Stomach (tissue), 9 donors: ENCODE results near the gene LCP1. TPM values are rescaled to one million over a fixed set of nuclear protein-coding genes. Genes with fewer than 3 reads are reported as not detected.
A peak's percentile ranks its signal among the peaks of the same experiment; 100 is the strongest.

ENCODE experiments used
- DNase-seq, 2 donors: peaks; one replicate each; pipeline versions ENCODE4 v3.0.0 to v3.0.0-alpha.2; 2013 to 2019
- H3K27ac ChIP-seq, 5 donors: fragments of 200-600 bp in 4 of 5; sonication (generic) in 4 of 5; one replicate each; pipeline ENCODE4 v1.5.1; 2013 to 2019; ENCODE audit warnings: mild to moderate bottlenecking in 1 of 5, moderate library complexity in 1 of 5
- H3K27me3 ChIP-seq, 3 donors: fragments of 200-600 bp; sonication (generic); one replicate each; pipeline ENCODE4 v1.5.1; 2017 to 2019; ENCODE audit warnings: mixed run types in 1 of 3
- H3K36me3 ChIP-seq, 4 donors: fragments of 200-600 bp; sonication (generic); 1 replicate in 3 of 4; 2 replicates in 1 of 4; pipeline ENCODE4 v1.5.1; 2016 to 2019
- H3K4me1 ChIP-seq, 4 donors: fragments of 200-600 bp; sonication (generic); one replicate each; pipeline ENCODE4 v1.5.1; 2016 to 2019
- H3K4me3 ChIP-seq, 4 donors: fragments of 200-600 bp; sonication (generic) in 3 of 4; one replicate each; pipeline ENCODE4 v1.5.1; 2016 to 2019; ENCODE audit warnings: mild to moderate bottlenecking in 1 of 4
- H3K9me3 ChIP-seq, 4 donors: fragments of 200-600 bp; sonication (generic); one replicate each; pipeline ENCODE4 v1.5.1; 2016 to 2019
- CTCF ChIP-seq, 7 experiments: fragments of 450-650 bp in 4 of 7; fragments of 200-600 bp in 3 of 7; sonication (generic) in 3 of 7; IDR thresholded peaks; one replicate each; pipeline ENCODE4 v1.5.1; 2016 to 2019; ENCODE audit warnings: antibody characterized with exemption in 7 of 7, control low read depth in 2 of 7, mild to moderate bottlenecking in 1 of 7
- EP300 ChIP-seq: sonication (generic); formaldehyde crosslinking; IDR thresholded peaks from one replicate; pipeline ENCODE4 v1.6.1; 2017; ENCODE audit warnings: antibody characterized with exemption
- POLR2A ChIP-seq, 4 donors: fragments of 450-650 bp; IDR thresholded peaks; one replicate each; pipeline ENCODE4 v1.6.1; 2016; ENCODE audit warnings: antibody characterized with exemption in 4 of 4, control low read depth in 2 of 4, mild to moderate bottlenecking in 1 of 4, moderate library complexity in 1 of 4
- POLR2AphosphoS5 ChIP-seq, 3 donors: sonication (generic); formaldehyde crosslinking; IDR thresholded peaks; one replicate each; pipeline ENCODE4 v1.6.1; 2016; ENCODE audit warnings: antibody characterized with exemption in 3 of 3
- WGBS, 5 donors: extraction: QIAGEN DNeasy Blood & Tissue Kit in 3 of 5; methylation state at CpG; one replicate each; pipeline versions ENCODE4 v1.1.5 to v1.1.7; 2013 to 2018; 5-methylcytosine and 5-hydroxymethylcytosine counted together
- intact Hi-C: fragments of 100-400 bp; cut with DNase I; formaldehyde crosslinking; loops from one replicate; pipeline ENCODE4 v1.15.1; 2023; ENCODE audit warnings: low total_unique reads
- polyA plus RNA-seq, 3 donors: library from polyadenylated mRNA; stranded (reverse); fragments of 200-250 nt; gene quantifications; one replicate each; pipeline ENCODE4 v1.2.3, GENCODE V29; 2013
- total RNA-seq, 5 donors: library from RNA; depleted of rRNA; stranded (reverse); fragments of >200 nt; gene quantifications; one replicate each; pipeline versions ENCODE4 v1.1.0 to v1.2.3, GENCODE V29; 2014 to 2016
- donor health status: healthy with polysubstance abuse.
- donor health status: Bipolar disorder and iron deficiency.
- donor health status: healthy.

The LCP1 gene
- total and polyA plus RNA-seq, 8 donors: 10.6 to 44.6 (median 20.0) TPM; not detected in 1

- H3K27ac ChIP-seq: no peak overlapping the region
- intact Hi-C loops: no loop called here
Measured at GRCh38 chr13:46119883-46120614, 61.9 kb downstream of the LCP1 start.

GRCh38 chr13:46116653-46117502, 65.1 kb downstream of the LCP1 start:
- Histone ChIP-seq H3K36me3 (no peaks in the 10 kb centered on the region), H3K4me3 (no peak overlapping the region), H3K27me3 (no peaks in the 10 kb centered on the region), H3K4me1 (no peaks in the 10 kb centered on the region), H3K27ac (no peak overlapping the region), H3K9me3 (no peaks in the 10 kb centered on the region)
- 78 to 94% (median 91%) methylated on average over 4 of the region's 4 CpGs for WGBS, 5 donors
- intact Hi-C loops: no loop called here
- DNase-seq: no peak
- TF ChIP-seq POLR2A (IDR thresholded peaks at IDR 0.05) (no peak), POLR2AphosphoS5 (IDR thresholded peaks at IDR 0.05) (no peak), CTCF (IDR thresholded peaks at IDR 0.05) (no peak), EP300 (no peak)

More at GRCh38 chr13:46119883-46120614, 61.9 kb downstream of the LCP1 start:
- peak in 1 of 2 donors; percentile 25 for DNase-seq
- H3K4me1 ChIP-seq: no peaks in the 10 kb centered on the region
- no peaks in the 10 kb centered on the region for H3K36me3 ChIP-seq
- H3K9me3 ChIP-seq: no peaks in the 10 kb centered on the region
- no peak overlapping the region for H3K4me3 ChIP-seq
- 50 to 65% (median 63%) methylated on average over 6 of the region's 6 CpGs for WGBS, 5 donors
- H3K27me3 ChIP-seq: no peaks in the 10 kb centered on the region
- no peak for TF ChIP-seq POLR2A (IDR thresholded peaks at IDR 0.05)
- TF ChIP-seq POLR2AphosphoS5 (IDR thresholded peaks at IDR 0.05): no peak
- no peak for TF ChIP-seq EP300
- TF ChIP-seq CTCF (IDR thresholded peaks at IDR 0.05): no peak

GRCh38 chr13:46114613-46115012, 67.4 kb downstream of the LCP1 start:
- H3K4me3 ChIP-seq: no peak overlapping the region
- intact Hi-C loops: no loop called here
- H3K27ac ChIP-seq: no peak overlapping the region
- no peaks in the 10 kb centered on the region for H3K36me3 ChIP-seq
- no peaks in the 10 kb centered on the region for H3K4me1 ChIP-seq
- WGBS, 5 donors: 83 to 94% (median 90%) methylated on average over 9 of the region's 9 CpGs
- TF ChIP-seq EP300 (no peak), POLR2A (IDR thresholded peaks at IDR 0.05) (no peak), CTCF (IDR thresholded peaks at IDR 0.05) (no peak), POLR2AphosphoS5 (IDR thresholded peaks at IDR 0.05) (no peak)
- H3K27me3 ChIP-seq: no peaks in the 10 kb centered on the region
- DNase-seq: no peak
- no peaks in the 10 kb centered on the region for H3K9me3 ChIP-seq

- no peaks in the 10 kb centered on the region for H3K27me3 ChIP-seq
- H3K4me1 ChIP-seq: no peaks in the 10 kb centered on the region
- no peak overlapping the region for H3K4me3 ChIP-seq
- intact Hi-C loops: no loop called here
- 60 to 91% (median 71%) methylated on average over 2 of the region's 2 CpGs for WGBS, 5 donors
- no peaks in the 10 kb centered on the region for H3K36me3 ChIP-seq
- H3K9me3 ChIP-seq: no peaks in the 10 kb centered on the region
- no peak overlapping the region for H3K27ac ChIP-seq
- DNase-seq: no peak
- TF ChIP-seq CTCF (IDR thresholded peaks at IDR 0.05) (no peak), POLR2A (IDR thresholded peaks at IDR 0.05) (no peak), EP300 (no peak), POLR2AphosphoS5 (IDR thresholded peaks at IDR 0.05) (no peak)
Measured at GRCh38 chr13:46113596-46113995, 68.4 kb downstream of the LCP1 start.
